BE2C (cell line): Measurements from ENCODE around the gene KCNQ2.

ENCODE experiments used
- DNase-seq: peaks from one replicate; pipeline ENCODE4 v3.0.0-alpha.2; 2020
- H3K27me3 ChIP-seq: fragments of 250-450 bp; sonication (Bioruptor Pico); 2 replicates; pipeline ENCODE4 v1.5.1; 2020; ENCODE audit warnings: mild to moderate bottlenecking
- H3K36me3 ChIP-seq: fragments of 250-450 bp; sonication (Bioruptor Pico); 2 replicates; pipeline ENCODE4 v1.5.1; 2020; ENCODE audit warnings: mild to moderate bottlenecking
- H3K4me1 ChIP-seq: fragments of 250-450 bp; sonication (Bioruptor Pico); 2 replicates; pipeline ENCODE4 v1.5.1; 2020
- H3K4me3 ChIP-seq: 2 replicates; pipeline ENCODE4 v1.5.1; 2011; ENCODE audit warnings: low read depth, low read length
- H3K9me3 ChIP-seq: fragments of 250-450 bp; sonication (Bioruptor Pico); 2 replicates; pipeline ENCODE4 v1.5.1; 2020
- TF ChIP-seq, protein P1 (sequence below): IDR thresholded peaks from 2 replicates; pipeline ENCODE4 v1.5.1; 2012; ENCODE audit warnings: mild to moderate bottlenecking, low read depth, low read length

KCNQ2 gene

GRCh38 chr20:63508072-63508768, 35.8 kb upstream of the KCNQ2 start:
- no peaks in the 10 kb centered on the region for H3K36me3 ChIP-seq
- peaks cover 4% of the 10 kb centered on the region; the same call in 1 of the 2 replicates for H3K9me3 ChIP-seq
- H3K4me1 ChIP-seq, result peaks cover 5% of the 10 kb centered on the region
- TF ChIP-seq, protein P1, sequence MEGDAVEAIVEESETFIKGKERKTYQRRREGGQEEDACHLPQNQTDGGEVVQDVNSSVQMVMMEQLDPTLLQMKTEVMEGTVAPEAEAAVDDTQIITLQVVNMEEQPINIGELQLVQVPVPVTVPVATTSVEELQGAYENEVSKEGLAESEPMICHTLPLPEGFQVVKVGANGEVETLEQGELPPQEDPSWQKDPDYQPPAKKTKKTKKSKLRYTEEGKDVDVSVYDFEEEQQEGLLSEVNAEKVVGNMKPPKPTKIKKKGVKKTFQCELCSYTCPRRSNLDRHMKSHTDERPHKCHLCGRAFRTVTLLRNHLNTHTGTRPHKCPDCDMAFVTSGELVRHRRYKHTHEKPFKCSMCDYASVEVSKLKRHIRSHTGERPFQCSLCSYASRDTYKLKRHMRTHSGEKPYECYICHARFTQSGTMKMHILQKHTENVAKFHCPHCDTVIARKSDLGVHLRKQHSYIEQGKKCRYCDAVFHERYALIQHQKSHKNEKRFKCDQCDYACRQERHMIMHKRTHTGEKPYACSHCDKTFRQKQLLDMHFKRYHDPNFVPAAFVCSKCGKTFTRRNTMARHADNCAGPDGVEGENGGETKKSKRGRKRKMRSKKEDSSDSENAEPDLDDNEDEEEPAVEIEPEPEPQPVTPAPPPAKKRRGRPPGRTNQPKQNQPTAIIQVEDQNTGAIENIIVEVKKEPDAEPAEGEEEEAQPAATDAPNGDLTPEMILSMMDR, result no peak
- H3K27me3 ChIP-seq, result no peaks in the 10 kb centered on the region
- no peak for DNase-seq
- H3K4me3 ChIP-seq, result no peak overlapping the region

GRCh38 chr20:63507083-63507743, 34.8 kb upstream of the KCNQ2 start:
- no peak for DNase-seq
- Histone ChIP-seq H3K9me3 (peaks cover 4% of the 10 kb centered on the region; the same call in 1 of the 2 replicates), H3K36me3 (no peaks in the 10 kb centered on the region), H3K4me1 (peaks cover 13% of the 10 kb centered on the region), H3K27me3 (no peaks in the 10 kb centered on the region), H3K4me3 (no peak overlapping the region)
- TF ChIP-seq, protein P1, result no peak

- TF ChIP-seq, protein P1, result no peak
- H3K36me3 ChIP-seq, result no peaks in the 10 kb centered on the region
- H3K27me3 ChIP-seq, result no peaks in the 10 kb centered on the region
- H3K4me3 ChIP-seq, result no peak overlapping the region
- DNase-seq, result no peak
- peaks cover 4% of the 10 kb centered on the region; the same call in 1 of the 2 replicates for H3K9me3 ChIP-seq
- H3K4me1 ChIP-seq, result peaks cover 19% of the 10 kb centered on the region
These were observed 33.3 kb upstream of the KCNQ2 start for GRCh38 chr20:63505723-63506122.

DNA sequence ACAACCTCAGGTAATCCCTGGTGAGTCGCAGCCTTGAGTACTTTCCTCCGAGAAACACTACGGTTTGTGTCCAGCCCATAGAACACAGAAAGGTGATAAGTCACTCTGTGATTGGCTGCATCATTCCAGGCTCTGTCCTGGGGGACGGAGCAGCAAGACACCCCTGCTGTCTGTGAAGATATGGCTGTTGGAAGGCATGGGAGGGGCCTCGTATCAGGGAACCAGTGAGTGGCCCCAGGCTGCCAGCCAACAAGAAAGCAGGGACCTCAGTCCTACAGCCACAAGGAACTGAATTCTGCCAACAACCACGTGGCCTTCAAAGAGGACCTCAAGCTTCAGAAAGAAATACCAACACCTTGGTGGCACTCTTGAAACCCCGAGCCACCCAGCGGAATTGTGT, 32.8 kb upstream of the KCNQ2 start:
- Histone ChIP-seq H3K27me3 (no peaks in the 10 kb centered on the region), H3K9me3 (peaks cover 4% of the 10 kb centered on the region; the same call in 1 of the 2 replicates), H3K4me3 (no peak overlapping the region), H3K36me3 (no peaks in the 10 kb centered on the region), H3K4me1 (peaks cover 19% of the 10 kb centered on the region)
- TF ChIP-seq, protein P1, result no peak
- DNase-seq, result no peak

DNA sequence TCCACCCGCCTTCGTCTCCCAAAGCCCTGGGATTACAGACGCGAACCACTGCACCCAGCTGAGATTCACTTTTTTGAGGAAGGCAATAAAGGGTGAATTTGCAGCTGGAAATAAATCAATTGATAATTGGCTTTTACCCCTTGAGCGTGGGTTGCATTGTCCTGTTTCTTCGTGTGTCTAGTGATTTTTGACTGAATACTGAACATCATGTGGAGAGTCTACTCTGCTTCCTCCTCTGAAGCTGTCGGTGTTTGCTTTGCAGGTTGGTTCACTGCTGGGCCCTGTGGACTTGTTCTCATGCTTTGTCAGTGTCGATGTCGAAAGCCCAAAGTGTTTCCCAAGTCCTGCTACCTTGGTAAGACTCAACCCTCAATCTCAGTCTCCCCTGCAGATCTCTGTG, 32.2 kb upstream of the KCNQ2 start:
- H3K27me3 ChIP-seq, result no peaks in the 10 kb centered on the region
- no peak for DNase-seq
- no peaks in the 10 kb centered on the region for H3K36me3 ChIP-seq
- TF ChIP-seq, protein P1, result no peak
- H3K9me3 ChIP-seq, result peaks cover 4% of the 10 kb centered on the region; the same call in 1 of the 2 replicates
- no peak overlapping the region for H3K4me3 ChIP-seq
- H3K4me1 ChIP-seq, result peaks cover 25% of the 10 kb centered on the region

DNA sequence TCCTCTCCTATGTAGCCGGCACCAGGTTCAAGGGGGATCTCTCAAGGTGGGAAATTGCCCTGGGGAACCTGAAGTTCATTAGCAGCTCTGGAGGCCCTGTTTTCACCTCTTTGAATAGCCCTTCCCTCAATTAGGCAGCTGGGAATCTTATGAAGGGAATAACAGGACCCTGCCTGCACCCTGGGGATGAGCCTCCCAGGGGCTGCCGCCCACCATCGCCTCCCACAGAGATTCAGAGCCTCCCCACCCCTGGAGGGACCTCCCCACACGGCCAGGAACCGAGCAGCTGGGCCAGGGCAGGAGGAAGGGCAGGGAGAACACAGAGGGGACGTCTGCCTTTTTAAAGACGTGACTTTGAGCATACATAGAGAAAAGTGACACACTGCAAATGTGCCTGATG, 31.1 kb upstream of the KCNQ2 start:
- no peak for DNase-seq
- no peaks in the 10 kb centered on the region for H3K27me3 ChIP-seq
- TF ChIP-seq, protein P1, result 0 out of 2 replicates have a peak, but pooled peaks have one; percentile 0
- no peak overlapping the region for H3K4me3 ChIP-seq
- H3K36me3 ChIP-seq, result no peaks in the 10 kb centered on the region
- peaks cover 4% of the 10 kb centered on the region; the same call in 1 of the 2 replicates for H3K9me3 ChIP-seq
- H3K4me1 ChIP-seq, result peaks cover 28% of the 10 kb centered on the region
